Aorta (tissue), 5 donors: ENCODE results near the gene RWDD2A. TPM values are rescaled to one million over a fixed set of nuclear protein-coding genes. Genes with fewer than 3 reads are reported as not detected.
A peak's percentile ranks its signal among the peaks of the same experiment; 100 is the strongest.

Experiments used
- ATAC-seq: fragments of 200-7000 bp; cut with Tn5 transposase; one replicate; pipeline ENCODE4 v1.9.1; 2022; ENCODE audit warnings: moderate library complexity; ENCODE audit not compliant: low FRiP score
- DNase-seq, 2 donors: peaks; one replicate each; pipeline ENCODE4 v3.0.0-alpha.2; 2020
- H3K27ac ChIP-seq, 2 donors: one replicate each; pipeline ENCODE4 v1.5.1; 2013; ENCODE audit warnings: low read length in 2 of 2, mild to moderate bottlenecking in 2 of 2, moderate library complexity in 2 of 2, control low read depth in 1 of 2, inconsistent platforms in 1 of 2, low read depth in 1 of 2
- H3K27me3 ChIP-seq, 2 donors: one replicate each; pipeline ENCODE4 v1.6.1; 2013; ENCODE audit warnings: control low read depth in 1 of 2, low read length in 1 of 2, mild to moderate bottlenecking in 1 of 2, moderate library complexity in 1 of 2; ENCODE audit not compliant: insufficient read depth in 2 of 2, control insufficient read depth in 1 of 2
- H3K36me3 ChIP-seq, 2 donors: one replicate each; pipeline ENCODE4 v1.6.1; 2013; ENCODE audit warnings: control low read depth in 1 of 2, low read length in 1 of 2, mild to moderate bottlenecking in 1 of 2; ENCODE audit not compliant: insufficient read depth in 2 of 2, control insufficient read depth in 1 of 2
- H3K4me1 ChIP-seq, 2 donors: one replicate each; pipeline ENCODE4 v1.6.1; 2013; ENCODE audit warnings: low read length in 2 of 2, control low read depth in 1 of 2, mild to moderate bottlenecking in 1 of 2, moderate library complexity in 1 of 2; ENCODE audit not compliant: insufficient read depth in 2 of 2, control insufficient read depth in 1 of 2
- H3K4me3 ChIP-seq, 2 donors: one replicate each; pipeline ENCODE4 v1.5.1; 2013; ENCODE audit warnings: low read length in 2 of 2, control low read depth in 1 of 2, mild to moderate bottlenecking in 1 of 2
- H3K9me3 ChIP-seq: one replicate; pipeline ENCODE4 v1.6.1; 2013; ENCODE audit warnings: mild to moderate bottlenecking, low read length; ENCODE audit not compliant: control insufficient read depth
- WGBS, 2 donors: extraction: QIAGEN DNeasy Blood & Tissue Kit; methylation state at CpG; one replicate each; pipeline ENCODE4 v1.1.7; 2013; 5-methylcytosine and 5-hydroxymethylcytosine counted together
- intact Hi-C, 2 donors: fragments of 100-400 bp; cut with DNase I; formaldehyde crosslinking; loops; one replicate each; pipeline versions ENCODE4 v1.14.2 to v1.15.0; 2022
- polyA plus RNA-seq, 2 donors: library from polyadenylated mRNA; stranded (reverse); fragments of 200-250 nt; gene quantifications; one replicate each; pipeline ENCODE4 v1.2.3, GENCODE V29; 2013
- total RNA-seq, 2 donors: library from RNA; stranded (reverse); fragmentation: NEBNext Ultra II Directional; extraction: Animal tissue kit (Norgen Biotek cat#: 25700); gene quantifications; one replicate each; pipeline ENCODE4 v1.2.1, GENCODE V29; 2021
- donor health status: healthy with polysubstance abuse.
- donor health status: Bipolar disorder and iron deficiency.
- donor health status: DM: no; HTN: no; CAD: no.
- donor health status: DM: no; HTN: no; CAD: no.
- donor health status: DM: yes; HTN: yes; CAD: no.

The RWDD2A gene
- total and polyA plus RNA-seq, 4 donors, result 3.9 to 7.3 (median 4.9) TPM

GRCh38 chr6:83169106-83169505 is 24.1 kb upstream of the RWDD2A start:
- H3K4me3 ChIP-seq, result no peak overlapping the region
- H3K27me3 ChIP-seq, result no peaks in the 10 kb centered on the region
- H3K9me3 ChIP-seq, result no peaks in the 10 kb centered on the region
- intact Hi-C loops, result no loop called here
- H3K27ac ChIP-seq, result no peak overlapping the region
- peaks cover 0 to 2% of the 10 kb centered on the region in 2 donors for H3K4me1 ChIP-seq
- no peak for DNase-seq
- peaks cover 17 to 21% of the 10 kb centered on the region in 2 donors for H3K36me3 ChIP-seq
- ATAC-seq, result no peak

GRCh38 chr6:83169511-83169910 is 23.6 kb upstream of the RWDD2A start:
- intact Hi-C loops, result no loop called here
- H3K9me3 ChIP-seq, result no peaks in the 10 kb centered on the region
- peaks cover 17 to 20% of the 10 kb centered on the region in 2 donors for H3K36me3 ChIP-seq
- DNase-seq (no peak), ATAC-seq (no peak)
- 82 to 92% methylated on average over 1 of the region's 1 CpG for WGBS, 2 donors
- peak overlapping the region in 1 of 2 donors; percentile 33 for H3K27ac ChIP-seq
- H3K4me3 ChIP-seq, result no peak overlapping the region
- peaks cover 0 to 2% of the 10 kb centered on the region in 2 donors for H3K4me1 ChIP-seq
- no peaks in the 10 kb centered on the region for H3K27me3 ChIP-seq

GRCh38 chr6:83176246-83176645 is 16.9 kb upstream of the RWDD2A start:
- Histone ChIP-seq H3K4me3 (no peak overlapping the region), H3K9me3 (no peaks in the 10 kb centered on the region), H3K4me1 (no peaks in the 10 kb centered on the region), H3K27me3 (no peaks in the 10 kb centered on the region), H3K27ac (no peak overlapping the region), H3K36me3 (peaks cover 5 to 8% of the 10 kb centered on the region in 2 donors)
- intact Hi-C loops, result loop anchor here in 1 of 2 donors (5.0 kb wide), 1 partner anchor 34 kb away; no protein-coding TSS in a partner anchor
- 88 to 92% methylated on average over 4 of the region's 4 CpGs for WGBS, 2 donors
- DNase-seq (no peak), ATAC-seq (no peak)

- H3K4me1 ChIP-seq, result peaks cover 0 to 3% of the 10 kb centered on the region in 2 donors
- intact Hi-C loops, result no loop called here
- no peaks in the 10 kb centered on the region for H3K9me3 ChIP-seq
- no peaks in the 10 kb centered on the region for H3K27me3 ChIP-seq
- no peak overlapping the region for H3K27ac ChIP-seq
- H3K36me3 ChIP-seq, result peaks cover 2 to 7% of the 10 kb centered on the region in 2 donors
- ATAC-seq, result no peak
- DNase-seq, result no peak
- H3K4me3 ChIP-seq, result no peak overlapping the region
Observed at GRCh38 chr6:83180426-83180950, 12.7 kb upstream of the RWDD2A start.

GRCh38 chr6:83182114-83182513 is 11.0 kb upstream of the RWDD2A start:
- no peaks in the 10 kb centered on the region for H3K9me3 ChIP-seq
- no peak for DNase-seq
- H3K27ac ChIP-seq, result no peak overlapping the region
- H3K27me3 ChIP-seq, result no peaks in the 10 kb centered on the region
- peaks cover 0 to 3% of the 10 kb centered on the region in 2 donors for H3K4me1 ChIP-seq
- intact Hi-C loops, result no loop called here
- no peak for ATAC-seq
- 77 to 88% methylated on average over 1 of the region's 1 CpG for WGBS, 2 donors
- peaks cover 5 to 11% of the 10 kb centered on the region in 2 donors for H3K36me3 ChIP-seq
- no peak overlapping the region for H3K4me3 ChIP-seq

GRCh38 chr6:83183082-83183828 is 9.9 kb upstream of the RWDD2A start:
- peak; percentile 64 for ATAC-seq
- Histone ChIP-seq H3K9me3 (no peaks in the 10 kb centered on the region), H3K27ac (no peak overlapping the region), H3K36me3 (peaks cover 5 to 11% of the 10 kb centered on the region in 2 donors), H3K27me3 (no peaks in the 10 kb centered on the region), H3K4me1 (peaks cover 0 to 3% of the 10 kb centered on the region in 2 donors), H3K4me3 (no peak overlapping the region)
- intact Hi-C loops, result no loop called here
- 48 to 53% methylated on average over 9 of the region's 9 CpGs for WGBS, 2 donors
- DNase-seq, result peak in 1 of 2 donors; percentile 45

- no peak for DNase-seq
Observed at GRCh38 chr6:83185096-83185495, 8.1 kb upstream of the RWDD2A start.

GRCh38 chr6:83188501-83188900 is 4.7 kb upstream of the RWDD2A start:
- Histone ChIP-seq H3K36me3 (peaks cover 3 to 7% of the 10 kb centered on the region in 2 donors), H3K9me3 (no peaks in the 10 kb centered on the region), H3K27me3 (no peaks in the 10 kb centered on the region), H3K27ac (no peak overlapping the region), H3K4me3 (no peak overlapping the region), H3K4me1 (peaks cover 0 to under 1% of the 10 kb centered on the region in 2 donors)
- intact Hi-C loops, result no loop called here
- ATAC-seq (no peak), DNase-seq (no peak)
- 59 to 66% methylated on average over 3 of the region's 3 CpGs for WGBS, 2 donors

More at GRCh38 chr6:83185096-83185495, 8.1 kb upstream of the RWDD2A start:
- WGBS, 2 donors, result 94 to 97% methylated on average over 2 of the region's 2 CpGs
- H3K27ac ChIP-seq, result no peak overlapping the region
- no peaks in the 10 kb centered on the region for H3K27me3 ChIP-seq
- H3K4me1 ChIP-seq, result peaks cover 0 to 3% of the 10 kb centered on the region in 2 donors
- H3K36me3 ChIP-seq, result peaks cover 5 to 11% of the 10 kb centered on the region in 2 donors
- no peak for ATAC-seq
- no peaks in the 10 kb centered on the region for H3K9me3 ChIP-seq
- intact Hi-C loops, result no loop called here
- H3K4me3 ChIP-seq, result no peak overlapping the region

- H3K4me1 ChIP-seq, result no peaks in the 10 kb centered on the region
- no peak overlapping the region for H3K4me3 ChIP-seq
- no peak for DNase-seq
- H3K9me3 ChIP-seq, result no peaks in the 10 kb centered on the region
- no peaks in the 10 kb centered on the region for H3K27me3 ChIP-seq
- WGBS, 2 donors, result 91 to 93% methylated on average over 6 of the region's 6 CpGs
- no peak for ATAC-seq
- H3K36me3 ChIP-seq, result peaks cover 3 to 4% of the 10 kb centered on the region in 2 donors
- intact Hi-C loops, result loop anchor here in 1 of 2 donors (5.0 kb wide), 1 partner anchor 123 kb away; the partner anchor contains the start of genes DOP1A and UBE3D
- no peak overlapping the region for H3K27ac ChIP-seq
Observed at GRCh38 chr6:83190626-83191025, 2.5 kb upstream of the RWDD2A start.
